PFSK-1 (cell line): ENCODE data around the gene PTCD1.

ENCODE experiments used
- FOXP2 ChIP-seq: optimal IDR thresholded peaks from 2 replicates; pipeline ENCODE3; 2011; ENCODE audit warnings: borderline replicate concordance, control low read depth, inconsistent platforms; ENCODE audit not compliant: insufficient read depth; ENCODE audit errors: extremely low read length, extremely low read depth
- POLR2AphosphoS5 ChIP-seq: IDR thresholded peaks from 2 replicates; pipeline ENCODE4 v1.6.1; 2012; ENCODE audit warnings: low read depth, mild to moderate bottlenecking, control low read depth, low read length, moderate library complexity
- SIN3A ChIP-seq: IDR thresholded peaks from 2 replicates; pipeline ENCODE4 v1.6.1; 2012; ENCODE audit warnings: mild to moderate bottlenecking, low read length, moderate library complexity, borderline replicate concordance; ENCODE audit not compliant: insufficient read depth
- TAF1 ChIP-seq: IDR thresholded peaks from 2 replicates; pipeline ENCODE4 v1.6.1; 2012; ENCODE audit warnings: low read length, control low read depth, borderline replicate concordance; ENCODE audit not compliant: insufficient read depth
- TF ChIP-seq, protein P1 (sequence below), 2 experiments: IDR thresholded peaks; 2 replicates each; pipeline versions ENCODE4 v1.6.1 to v1.8.0; 2011 to 2012; ENCODE audit warnings: low read depth in 2 of 2, low read length in 2 of 2, control low read depth in 1 of 2, inconsistent platforms in 1 of 2, mild to moderate bottlenecking in 1 of 2, moderate library complexity in 1 of 2; ENCODE audit not compliant: insufficient read depth in 1 of 2

Gene PTCD1

GRCh38 chr7:99386584-99387238 is 51.9 kb downstream of the PTCD1 start:
- TF ChIP-seq FOXP2: no peak

DNA sequence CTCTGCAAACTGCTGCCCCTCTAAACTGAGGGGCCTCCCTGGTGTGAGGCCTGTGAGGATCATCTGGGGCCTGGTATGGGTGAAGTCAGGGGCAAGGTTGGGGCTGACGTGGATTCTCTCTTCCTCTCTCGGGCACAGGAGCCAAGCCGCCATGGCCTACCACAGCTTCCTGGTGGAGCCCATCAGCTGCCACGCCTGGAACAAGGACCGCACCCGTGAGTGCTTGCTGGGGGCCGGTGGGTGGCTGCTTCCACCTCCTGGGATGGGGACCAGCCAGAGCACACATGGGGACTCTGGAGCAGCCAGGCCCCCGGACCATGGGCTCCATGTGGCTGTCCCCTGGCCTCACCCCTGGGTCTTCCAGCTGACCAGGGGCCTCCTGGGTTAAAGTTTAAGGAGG is 53.0 kb downstream of the PTCD1 start:
- TF ChIP-seq SIN3A (no peak), FOXP2 (no peak)

- TF ChIP-seq TAF1: no peak
- TF ChIP-seq SIN3A: no peak
- TF ChIP-seq, protein P1, sequence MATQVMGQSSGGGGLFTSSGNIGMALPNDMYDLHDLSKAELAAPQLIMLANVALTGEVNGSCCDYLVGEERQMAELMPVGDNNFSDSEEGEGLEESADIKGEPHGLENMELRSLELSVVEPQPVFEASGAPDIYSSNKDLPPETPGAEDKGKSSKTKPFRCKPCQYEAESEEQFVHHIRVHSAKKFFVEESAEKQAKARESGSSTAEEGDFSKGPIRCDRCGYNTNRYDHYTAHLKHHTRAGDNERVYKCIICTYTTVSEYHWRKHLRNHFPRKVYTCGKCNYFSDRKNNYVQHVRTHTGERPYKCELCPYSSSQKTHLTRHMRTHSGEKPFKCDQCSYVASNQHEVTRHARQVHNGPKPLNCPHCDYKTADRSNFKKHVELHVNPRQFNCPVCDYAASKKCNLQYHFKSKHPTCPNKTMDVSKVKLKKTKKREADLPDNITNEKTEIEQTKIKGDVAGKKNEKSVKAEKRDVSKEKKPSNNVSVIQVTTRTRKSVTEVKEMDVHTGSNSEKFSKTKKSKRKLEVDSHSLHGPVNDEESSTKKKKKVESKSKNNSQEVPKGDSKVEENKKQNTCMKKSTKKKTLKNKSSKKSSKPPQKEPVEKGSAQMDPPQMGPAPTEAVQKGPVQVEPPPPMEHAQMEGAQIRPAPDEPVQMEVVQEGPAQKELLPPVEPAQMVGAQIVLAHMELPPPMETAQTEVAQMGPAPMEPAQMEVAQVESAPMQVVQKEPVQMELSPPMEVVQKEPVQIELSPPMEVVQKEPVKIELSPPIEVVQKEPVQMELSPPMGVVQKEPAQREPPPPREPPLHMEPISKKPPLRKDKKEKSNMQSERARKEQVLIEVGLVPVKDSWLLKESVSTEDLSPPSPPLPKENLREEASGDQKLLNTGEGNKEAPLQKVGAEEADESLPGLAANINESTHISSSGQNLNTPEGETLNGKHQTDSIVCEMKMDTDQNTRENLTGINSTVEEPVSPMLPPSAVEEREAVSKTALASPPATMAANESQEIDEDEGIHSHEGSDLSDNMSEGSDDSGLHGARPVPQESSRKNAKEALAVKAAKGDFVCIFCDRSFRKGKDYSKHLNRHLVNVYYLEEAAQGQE (IDR thresholded peaks at IDR 0.05; ENCODE audit: insufficient read depth in 1 of 2, low read depth in 2 of 2, low read length in 2 of 2): no peak
- TF ChIP-seq POLR2AphosphoS5: no peak
- TF ChIP-seq FOXP2: no peak
These were observed 54.1 kb downstream of the PTCD1 start for GRCh38 chr7:99384523-99384922.

DNA sequence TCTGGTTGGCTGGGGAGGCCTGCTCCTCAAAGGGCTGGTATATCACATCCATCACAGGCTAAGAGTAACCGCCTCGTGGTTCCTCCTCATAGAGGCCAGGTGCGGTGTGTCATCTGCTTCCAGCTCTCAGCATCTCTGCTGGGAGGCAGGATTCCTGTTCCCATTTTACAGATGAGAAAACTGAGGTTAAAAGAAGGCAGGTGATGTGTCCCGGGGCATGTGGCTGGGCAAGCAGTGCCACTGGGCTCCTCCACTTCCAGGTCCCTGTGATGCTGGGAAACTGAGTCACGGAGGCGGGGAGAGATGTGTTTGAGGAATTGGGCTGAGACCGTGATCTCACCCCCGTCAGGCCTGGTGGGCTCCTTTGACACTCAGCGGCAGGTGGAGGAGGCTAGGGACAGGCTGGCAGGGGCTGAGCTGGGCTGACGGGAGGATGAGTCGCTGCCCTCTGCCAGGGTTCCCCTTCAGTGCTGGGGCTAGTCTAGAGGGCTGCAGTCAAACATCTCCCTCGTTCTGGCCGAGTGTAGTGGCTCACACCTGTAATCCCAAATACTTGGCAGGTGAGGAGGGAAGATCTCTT is 54.7 kb downstream of the PTCD1 start:
- TF ChIP-seq FOXP2: no peak
- TF ChIP-seq POLR2AphosphoS5: no peak
- TF ChIP-seq, protein P1 (IDR thresholded peaks at IDR 0.05; ENCODE audit: insufficient read depth in 1 of 2, low read depth in 2 of 2, low read length in 2 of 2): no peak
- TF ChIP-seq TAF1: no peak
- TF ChIP-seq SIN3A: no peak

DNA sequence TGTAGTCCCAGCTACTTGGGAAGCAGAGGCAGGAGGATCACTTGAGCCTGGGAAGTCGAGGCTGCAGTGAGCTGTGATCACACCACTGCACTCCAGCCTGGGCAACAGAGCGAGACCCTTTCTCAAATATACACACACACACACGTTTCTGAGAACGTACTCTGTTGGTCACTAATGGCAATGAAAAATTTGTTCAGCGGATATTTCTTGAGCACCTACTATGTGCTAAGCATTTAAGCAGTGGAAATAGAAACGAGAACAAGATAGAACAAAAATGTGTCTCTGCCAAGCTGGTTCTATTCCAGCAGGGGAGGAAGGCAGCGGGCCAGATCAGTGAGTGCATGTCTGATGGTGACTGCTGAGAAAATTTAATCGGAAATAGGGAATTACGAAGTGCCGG is 55.4 kb downstream of the PTCD1 start:
- TF ChIP-seq SIN3A (no peak), POLR2AphosphoS5 (no peak), TAF1 (no peak), FOXP2 (no peak)
- TF ChIP-seq, protein P1 (IDR thresholded peaks at IDR 0.05; ENCODE audit: insufficient read depth in 1 of 2, low read depth in 2 of 2, low read length in 2 of 2): no peak

DNA sequence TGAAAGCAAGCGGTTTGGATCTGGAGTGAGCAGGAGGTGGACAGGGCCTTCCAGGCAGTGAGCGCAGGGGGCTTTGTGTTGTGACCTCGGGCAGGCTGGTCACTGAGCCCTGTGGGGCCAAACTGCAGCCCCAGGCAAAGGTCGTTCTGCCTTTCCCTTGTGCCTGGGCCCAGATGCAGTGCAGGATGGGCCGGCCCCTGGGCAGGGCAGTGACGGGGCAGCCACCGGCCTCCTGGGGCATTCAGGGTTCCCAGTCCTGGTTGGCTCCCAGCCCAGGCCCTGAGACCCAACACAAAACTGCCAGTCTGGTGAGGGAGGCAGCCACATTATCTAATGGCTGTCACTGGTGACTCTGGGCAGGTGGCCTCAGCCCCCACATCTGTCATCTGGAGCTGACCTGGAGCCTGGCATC is 56.9 kb downstream of the PTCD1 start:
- TF ChIP-seq, protein P1 (IDR thresholded peaks at IDR 0.05; ENCODE audit: insufficient read depth in 1 of 2, low read depth in 2 of 2, low read length in 2 of 2): no peak
- TF ChIP-seq SIN3A (no peak), TAF1 (no peak)
